Endodermal cell (in vitro differentiated cells): ENCODE results near the gene CRMP1. TPM values are rescaled to one million over a fixed set of nuclear protein-coding genes. Genes with fewer than 3 reads are reported as not detected.

ENCODE experiments used
- DNase-seq: peaks from one replicate; pipeline ENCODE4 v3.0.0-alpha.2; 2017
- H3K27ac ChIP-seq: 2 replicates; pipeline ENCODE4 v1.5.1; 2013; ENCODE audit warnings: mild to moderate bottlenecking, low read depth, low read length, moderate library complexity
- H3K27me3 ChIP-seq: 2 replicates; pipeline ENCODE4 v1.6.1; 2013; ENCODE audit warnings: mild to moderate bottlenecking, low read length, moderate library complexity; ENCODE audit not compliant: insufficient read depth, control insufficient read depth, poor library complexity, severe bottlenecking
- H3K36me3 ChIP-seq: 2 replicates; pipeline ENCODE4 v1.7.0; 2013; ENCODE audit warnings: mild to moderate bottlenecking, low read length, moderate library complexity; ENCODE audit not compliant: control insufficient read depth, insufficient read depth
- H3K4me1 ChIP-seq: one replicate; pipeline ENCODE4 v1.7.0; 2013; ENCODE audit warnings: low read length; ENCODE audit not compliant: control insufficient read depth, insufficient read depth
- H3K4me3 ChIP-seq: 2 replicates; pipeline ENCODE4 v1.5.1; 2013; ENCODE audit warnings: mild to moderate bottlenecking, low read length, moderate library complexity
- H3K9ac ChIP-seq: 2 replicates; pipeline ENCODE4 v1.6.1; 2013; ENCODE audit warnings: mild to moderate bottlenecking, low read length, moderate library complexity; ENCODE audit not compliant: poor library complexity, severe bottlenecking; ENCODE audit errors: extremely low read depth
- H3K9me3 ChIP-seq: 2 replicates; pipeline ENCODE4 v1.6.1; 2013; ENCODE audit warnings: mild to moderate bottlenecking, low read length, moderate library complexity; ENCODE audit not compliant: control insufficient read depth
- H3K27ac Mint-ChIP-seq: 2 replicates; pipeline ENCODE4 v1.8.0; 2020; ENCODE audit warnings: mixed read lengths
- H3K27me3 Mint-ChIP-seq: 2 replicates; pipeline ENCODE4 v1.8.0; 2021; ENCODE audit warnings: mild to moderate bottlenecking, mixed read lengths; ENCODE audit not compliant: insufficient read depth
- H3K36me3 Mint-ChIP-seq: 2 replicates; pipeline ENCODE4 v1.8.0; 2020; ENCODE audit warnings: low read depth, mixed read lengths
- H3K4me1 Mint-ChIP-seq: 2 replicates; pipeline ENCODE4 v1.8.0; 2020; ENCODE audit warnings: mixed read lengths
- H3K4me3 Mint-ChIP-seq: 2 replicates; pipeline ENCODE4 v1.8.0; 2020; ENCODE audit warnings: mild to moderate bottlenecking, moderate library complexity, mixed read lengths
- H3K9me3 Mint-ChIP-seq: 2 replicates; pipeline ENCODE4 v1.8.0; 2020; ENCODE audit warnings: mild to moderate bottlenecking, mixed read lengths
- CTCF ChIP-seq: fragments of 200-600 bp; sonication (generic); conservative IDR thresholded peaks from 2 replicates; pipeline ENCODE4 v1.5.0; 2021; ENCODE audit warnings: antibody characterized with exemption, mild to moderate bottlenecking
- WGBS, 2 experiments: methylation state at CpG; one replicate each; pipeline versions ENCODE4 v1.1.5 to v1.1.7; 2013; ENCODE audit warnings: missing lambda C conversion rate in 2 of 2, mixed read lengths in 1 of 2; ENCODE audit not compliant: insufficient coverage in 1 of 2, insufficient read length in 1 of 2; 5-methylcytosine and 5-hydroxymethylcytosine counted together
- total RNA-seq, 2 donors: library from RNA; stranded (reverse); fragmentation: NEBNext Ultra II Directional in 1 of 2; extraction: Animal tissue kit (Norgen Biotek cat#: 25700) in 1 of 2; gene quantifications; 2 replicates in 1 of 2; 3 replicates in 1 of 2; pipeline ENCODE4 v1.2.1, GENCODE V29; 2021

The CRMP1 gene
- total RNA-seq, 2 donors from 2014 or later = 40.0 to 64.9 TPM

GRCh38 chr4:5824227-5824626 lies 68.7 kb downstream of the CRMP1 start:
- Histone ChIP-seq H3K27ac (no peak overlapping the region), H3K4me1 (no peaks in the 10 kb centered on the region), H3K36me3 (peaks cover 87% of the 10 kb centered on the region), H3K4me3 (no peak overlapping the region), H3K9me3 (no peaks in the 10 kb centered on the region), H3K9ac (no peak overlapping the region), H3K27me3 (no peaks in the 10 kb centered on the region)
- Mint-ChIP-seq H3K9me3 (no peaks in the 10 kb centered on the region), H3K4me3 (no peak overlapping the region), H3K27ac (no peak overlapping the region), H3K27me3 (no peaks in the 10 kb centered on the region), H3K36me3 (peaks cover 84% of the 10 kb centered on the region), H3K4me1 (no peaks in the 10 kb centered on the region)
- no peak for TF ChIP-seq CTCF
- WGBS, 2 experiments = 93 to 97% methylated on average over 3 to 7 of the region's 7 CpGs
- DNase-seq = no peak

GRCh38 chr4:5823542-5824211 lies 69.2 kb downstream of the CRMP1 start:
- Mint-ChIP-seq H3K4me1 (no peaks in the 10 kb centered on the region), H3K4me3 (no peak overlapping the region), H3K36me3 (peaks cover 85% of the 10 kb centered on the region), H3K27ac (no peak overlapping the region), H3K27me3 (no peaks in the 10 kb centered on the region), H3K9me3 (no peaks in the 10 kb centered on the region)
- Histone ChIP-seq H3K36me3 (peaks cover 88% of the 10 kb centered on the region), H3K27me3 (no peaks in the 10 kb centered on the region), H3K9ac (no peak overlapping the region), H3K27ac (no peak overlapping the region), H3K4me1 (no peaks in the 10 kb centered on the region), H3K4me3 (no peak overlapping the region), H3K9me3 (no peaks in the 10 kb centered on the region)
- WGBS, 2 experiments = 95 to 96% methylated on average over 9 to 10 of the region's 10 CpGs
- no peak for DNase-seq
- TF ChIP-seq CTCF = no peak

GRCh38 chr4:5822619-5823018 lies 70.3 kb downstream of the CRMP1 start:
- no peaks in the 10 kb centered on the region for H3K4me1 ChIP-seq
- 93 to 100% methylated on average over 2 to 5 of the region's 5 CpGs for WGBS, 2 experiments
- no peak for DNase-seq
- TF ChIP-seq CTCF = no peak
- no peaks in the 10 kb centered on the region for H3K4me1 Mint-ChIP-seq
- no peaks in the 10 kb centered on the region for H3K27me3 Mint-ChIP-seq
- H3K27ac ChIP-seq = no peak overlapping the region
- H3K9me3 ChIP-seq = no peaks in the 10 kb centered on the region
- H3K27me3 ChIP-seq = no peaks in the 10 kb centered on the region
- no peak overlapping the region for H3K4me3 Mint-ChIP-seq
- no peak overlapping the region for H3K27ac Mint-ChIP-seq
- H3K36me3 ChIP-seq = peaks cover 85% of the 10 kb centered on the region
- no peak overlapping the region for H3K9ac ChIP-seq
- no peak overlapping the region for H3K4me3 ChIP-seq
- peaks cover 86% of the 10 kb centered on the region for H3K36me3 Mint-ChIP-seq
- no peaks in the 10 kb centered on the region for H3K9me3 Mint-ChIP-seq
